Glutamatergic neuron (in vitro differentiated cells): Measurements from ENCODE around the gene UNC5B. TPM values are rescaled to one million over a fixed set of nuclear protein-coding genes. Genes with fewer than 3 reads are reported as not detected.

ENCODE experiments used
- DNase-seq: peaks from one replicate; pipeline ENCODE4 v3.0.0; 2022
- H3K27ac Mint-ChIP-seq: one replicate; pipeline ENCODE4 v1.8.0; 2020; ENCODE audit warnings: mild to moderate bottlenecking, mixed read lengths, inconsistent platforms; ENCODE audit not compliant: unreplicated experiment
- H3K27me3 Mint-ChIP-seq: one replicate; pipeline ENCODE4 v1.8.0; 2020; ENCODE audit warnings: mild to moderate bottlenecking, moderate library complexity, mixed read lengths, inconsistent platforms; ENCODE audit not compliant: unreplicated experiment
- H3K36me3 Mint-ChIP-seq: one replicate; pipeline ENCODE4 v1.8.0; 2020; ENCODE audit warnings: mild to moderate bottlenecking, mixed read lengths, inconsistent platforms; ENCODE audit not compliant: unreplicated experiment
- H3K4me1 Mint-ChIP-seq: one replicate; pipeline ENCODE4 v1.8.0; 2020; ENCODE audit warnings: mild to moderate bottlenecking, low read depth, mixed read lengths, inconsistent platforms; ENCODE audit not compliant: unreplicated experiment
- H3K4me3 Mint-ChIP-seq: one replicate; pipeline ENCODE4 v1.8.0; 2020; ENCODE audit warnings: mild to moderate bottlenecking, mixed read lengths, inconsistent platforms; ENCODE audit not compliant: unreplicated experiment
- H3K9me3 Mint-ChIP-seq: one replicate; pipeline ENCODE4 v1.8.0; 2020; ENCODE audit warnings: mild to moderate bottlenecking, moderate library complexity, mixed read lengths, inconsistent platforms; ENCODE audit not compliant: unreplicated experiment
- CTCF ChIP-seq: fragments of 200-600 bp; sonication (generic); IDR thresholded peaks from one replicate; pipeline ENCODE4 v1.5.0; 2021; ENCODE audit not compliant: partially characterized antibody, unreplicated experiment
- total RNA-seq: library from RNA; stranded (reverse); fragmentation: NEBNext Ultra II Directional; extraction: Animal tissue kit (Norgen Biotek cat#: 25700); gene quantifications from one replicate; pipeline ENCODE4 v1.2.1, GENCODE V29; 2021; ENCODE audit not compliant: unreplicated experiment

The UNC5B gene
- total RNA-seq, 1 donor from 2014 or later = 22.6 TPM

- Mint-ChIP-seq H3K4me1 (peaks cover 9% of the 10 kb centered on the region), H3K36me3 (no peaks in the 10 kb centered on the region), H3K4me3 (no peak overlapping the region), H3K9me3 (peaks cover 7% of the 10 kb centered on the region), H3K27me3 (peaks cover 7% of the 10 kb centered on the region), H3K27ac (no peak overlapping the region)
- DNase-seq = no peak
- TF ChIP-seq CTCF = no peak
Measured at GRCh38 chr10:71253981-71254818, 41.8 kb downstream of the UNC5B start.

GRCh38 chr10:71254834-71255549 is 42.6 kb downstream of the UNC5B start:
- H3K4me1 Mint-ChIP-seq = peaks cover 11% of the 10 kb centered on the region
- no peak overlapping the region for H3K27ac Mint-ChIP-seq
- H3K9me3 Mint-ChIP-seq = peaks cover 7% of the 10 kb centered on the region
- no peak overlapping the region for H3K4me3 Mint-ChIP-seq
- H3K36me3 Mint-ChIP-seq = no peaks in the 10 kb centered on the region
- TF ChIP-seq CTCF = no peak
- DNase-seq = no peak
- peaks cover 5% of the 10 kb centered on the region for H3K27me3 Mint-ChIP-seq

GRCh38 chr10:71255550-71255807 is 43.1 kb downstream of the UNC5B start:
- peaks cover 5% of the 10 kb centered on the region for H3K27me3 Mint-ChIP-seq
- H3K4me1 Mint-ChIP-seq = peaks cover 13% of the 10 kb centered on the region
- H3K9me3 Mint-ChIP-seq = peaks cover 7% of the 10 kb centered on the region
- no peak overlapping the region for H3K27ac Mint-ChIP-seq
- no peak overlapping the region for H3K4me3 Mint-ChIP-seq
- no peaks in the 10 kb centered on the region for H3K36me3 Mint-ChIP-seq
- no peak for TF ChIP-seq CTCF
- no peak for DNase-seq

- TF ChIP-seq CTCF = no peak
- Mint-ChIP-seq H3K27ac (no peak overlapping the region), H3K9me3 (peaks cover 7% of the 10 kb centered on the region), H3K36me3 (no peaks in the 10 kb centered on the region), H3K4me1 (peaks cover 15% of the 10 kb centered on the region), H3K27me3 (peaks cover 5% of the 10 kb centered on the region), H3K4me3 (no peak overlapping the region)
- no peak for DNase-seq
Measured at GRCh38 chr10:71255808-71256660, 43.7 kb downstream of the UNC5B start.
